COR-L47 (cell line): ENCODE measurements around the gene EPS8L3.
"Not testable (repeated sequence)": the region's sequence is repeated elsewhere in the genome, so short reads cannot be mapped to it uniquely, and the experiment has no call there.

Experiments used
- DNase-seq: peaks from one replicate; lab custom pipeline; 2025; lab: John Stamatoyannopoulos, UW

EPS8L3 gene

GRCh38 chr1:109777436-109777835 is 13.7 kb upstream of the EPS8L3 start:
- no peak for DNase-seq

- DNase-seq = peak; percentile 68
Observed at GRCh38 chr1:109776911-109777310, 13.2 kb upstream of the EPS8L3 start.

DNA sequence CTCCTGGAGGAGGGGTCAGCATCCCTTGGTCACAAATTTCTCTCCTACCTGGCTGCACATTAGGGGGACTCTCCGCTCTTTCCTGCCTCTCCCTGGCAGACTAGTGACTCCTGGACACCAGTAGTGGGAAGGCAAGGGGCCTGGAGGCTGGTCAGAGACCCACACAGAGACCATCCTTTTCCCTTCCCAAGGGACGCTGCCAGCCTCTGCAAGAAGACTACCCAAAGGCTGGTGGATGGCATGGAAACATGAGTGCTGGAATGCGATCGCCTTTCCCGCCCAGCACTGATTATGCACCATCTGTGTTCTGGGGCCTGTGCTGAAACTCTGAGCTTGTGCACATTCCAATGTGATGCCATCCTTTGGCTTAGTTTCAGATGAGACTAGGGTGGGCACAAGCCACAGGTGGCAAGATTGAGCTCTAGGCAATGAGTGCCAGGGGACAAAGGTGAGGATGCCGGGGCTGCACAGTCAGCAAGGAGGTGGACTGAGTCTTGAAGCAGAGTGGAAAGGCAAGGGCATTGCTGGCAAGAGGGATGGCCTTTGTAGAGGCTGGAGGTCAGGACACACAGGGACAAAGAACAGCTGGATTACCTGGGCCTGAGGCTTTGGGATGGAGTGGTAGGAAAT is 12.6 kb upstream of the EPS8L3 start:
- DNase-seq = no peak

- DNase-seq = no peak
Observed at GRCh38 chr1:109775398-109775797, 11.7 kb upstream of the EPS8L3 start.

GRCh38 chr1:109773900-109774485 is 10.3 kb upstream of the EPS8L3 start:
- DNase-seq = no peak

DNA sequence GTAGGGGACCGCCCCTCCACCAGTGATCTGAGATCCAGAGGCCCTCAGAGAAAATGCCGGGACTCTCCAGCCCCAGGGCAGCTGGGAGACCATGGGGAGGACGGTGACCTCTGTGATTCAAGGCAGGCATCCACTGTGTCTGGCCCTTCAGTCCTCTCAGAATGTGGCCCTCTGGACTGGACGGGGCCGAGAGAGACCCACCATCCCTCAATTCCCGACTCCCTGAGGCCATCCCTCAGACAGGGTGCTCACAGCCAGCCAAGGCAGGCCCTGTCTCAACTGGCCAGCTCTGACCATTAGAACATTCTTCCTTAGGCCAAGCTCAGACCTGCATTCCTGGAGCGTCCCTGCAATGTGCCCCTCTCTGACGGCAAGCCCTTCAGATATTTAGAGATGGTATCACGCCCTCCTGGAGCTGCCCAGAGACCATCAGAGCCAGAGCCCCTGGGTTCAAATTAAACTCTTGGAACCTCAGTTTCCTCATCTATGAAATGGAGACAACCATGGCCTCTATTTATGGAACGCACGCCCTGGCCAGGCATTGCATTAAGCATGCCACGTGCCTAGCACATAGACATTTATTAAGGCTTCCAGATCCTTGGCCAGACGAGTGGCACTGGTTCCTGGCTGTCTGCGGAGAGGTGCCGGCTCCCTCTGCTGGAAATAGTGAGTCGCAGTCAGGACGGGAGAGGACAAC is 9.6 kb upstream of the EPS8L3 start:
- peak; percentile 91 for DNase-seq

DNA sequence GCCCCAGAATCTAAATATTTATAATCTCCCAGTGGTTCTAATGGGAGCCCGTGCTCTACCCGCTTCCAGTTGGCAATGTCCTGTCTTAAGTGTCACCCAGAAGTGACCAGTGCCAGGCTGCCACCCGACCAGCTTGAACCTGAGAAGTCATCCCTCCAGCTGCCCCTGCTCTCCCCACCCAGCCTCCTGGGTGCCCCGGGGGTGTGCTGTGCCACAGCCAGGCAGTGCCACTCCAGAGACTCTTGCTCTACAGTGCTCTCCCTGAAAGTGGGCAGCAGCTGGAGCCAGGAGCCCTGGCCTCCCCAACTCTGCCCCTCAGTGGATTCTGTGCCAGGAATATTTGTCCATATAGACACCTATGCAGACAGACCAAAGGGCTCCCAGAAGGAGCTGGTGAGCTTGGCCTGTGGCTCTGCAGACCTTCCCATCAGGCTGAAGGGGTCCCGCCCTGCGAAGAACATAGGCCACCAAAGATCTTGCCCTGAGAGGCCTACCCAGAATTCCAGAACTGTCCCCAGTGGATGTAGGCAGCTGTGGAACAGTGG is 9.0 kb upstream of the EPS8L3 start:
- DNase-seq = no peak

GRCh38 chr1:109771712-109772657 is 8.3 kb upstream of the EPS8L3 start:
- no peak for DNase-seq

DNA sequence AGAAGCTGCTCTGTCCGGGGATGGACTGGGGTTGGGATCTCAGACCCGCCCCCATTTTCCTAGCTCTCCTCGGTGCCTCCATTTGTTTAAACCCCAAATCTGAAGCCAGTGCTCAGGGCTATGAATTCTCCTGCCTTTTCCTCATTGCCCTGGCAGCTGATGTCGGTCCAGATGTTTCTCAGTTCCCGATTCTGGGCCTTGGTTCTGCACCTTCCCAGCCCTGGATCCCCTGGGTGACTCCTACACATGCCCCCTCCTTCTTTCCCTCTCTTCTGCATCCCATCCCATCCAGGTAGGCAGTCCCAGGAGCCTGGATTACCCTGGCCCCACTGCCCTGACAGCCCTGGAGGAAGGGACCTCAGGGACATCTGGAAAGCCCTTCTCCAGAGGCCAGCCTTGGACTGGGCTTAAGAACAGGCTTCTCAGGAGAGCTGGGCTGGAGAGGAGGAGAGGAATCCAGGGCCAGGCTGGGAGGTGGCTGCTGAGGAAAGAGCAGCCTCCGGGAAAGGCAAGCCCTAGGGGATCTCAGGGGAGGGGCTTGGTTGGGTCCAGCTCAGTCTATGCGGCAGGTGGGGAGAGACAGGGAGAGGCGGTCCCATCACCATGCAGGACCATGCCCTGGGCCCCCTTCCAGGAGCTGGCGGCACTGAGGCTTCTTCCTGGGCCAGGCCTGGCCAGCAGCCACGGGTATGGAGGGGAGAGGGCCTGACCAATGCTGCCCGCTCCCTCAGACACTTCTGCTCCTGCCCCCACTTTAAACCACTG is 6.8 kb upstream of the EPS8L3 start:
- DNase-seq = no peak

- DNase-seq = no peak
Observed at GRCh38 chr1:109769330-109770078, 5.8 kb upstream of the EPS8L3 start.

GRCh38 chr1:109768820-109769219 is 5.1 kb upstream of the EPS8L3 start:
- no peak for DNase-seq

GRCh38 chr1:109768335-109768650 is 4.6 kb upstream of the EPS8L3 start:
- no peak for DNase-seq

- no peak for DNase-seq
Observed at GRCh38 chr1:109767637-109768334, 4.1 kb upstream of the EPS8L3 start.

GRCh38 chr1:109766991-109767636 is 3.4 kb upstream of the EPS8L3 start:
- DNase-seq = not testable (repeated sequence)

- DNase-seq = no peak
Observed at GRCh38 chr1:109765896-109766615, 2.3 kb upstream of the EPS8L3 start.

GRCh38 chr1:109765483-109765815 is 1.7 kb upstream of the EPS8L3 start:
- DNase-seq = no peak

- no peak for DNase-seq
Observed at GRCh38 chr1:109764561-109765482, 1.1 kb upstream of the EPS8L3 start.
